Right lobe of liver (tissue), 4 donors: ENCODE data around the gene ZNF320.

Experiments
- POLR2A ChIP-seq: fragments of 450-650 bp; IDR thresholded peaks from one replicate; pipeline ENCODE4 v1.6.1; 2017; ENCODE audit warnings: antibody characterized with exemption, mild to moderate bottlenecking
- TF ChIP-seq, protein P1 (sequence below), 4 donors: fragments of 200-600 bp in 3 of 4; fragments of 450-650 bp in 1 of 4; IDR thresholded peaks; one replicate each; pipeline versions ENCODE4 v1.5.1 to v1.8.0; 2016 to 2022; ENCODE audit warnings: antibody characterized with exemption in 4 of 4, mild to moderate bottlenecking in 2 of 4
- donor health status: DM: no; HTN: no; CAD: no.
- donor health status: DM: no; HTN: no; CAD: no.
- donor health status: DM: no; HTN: yes; CAD: no.

DNA sequence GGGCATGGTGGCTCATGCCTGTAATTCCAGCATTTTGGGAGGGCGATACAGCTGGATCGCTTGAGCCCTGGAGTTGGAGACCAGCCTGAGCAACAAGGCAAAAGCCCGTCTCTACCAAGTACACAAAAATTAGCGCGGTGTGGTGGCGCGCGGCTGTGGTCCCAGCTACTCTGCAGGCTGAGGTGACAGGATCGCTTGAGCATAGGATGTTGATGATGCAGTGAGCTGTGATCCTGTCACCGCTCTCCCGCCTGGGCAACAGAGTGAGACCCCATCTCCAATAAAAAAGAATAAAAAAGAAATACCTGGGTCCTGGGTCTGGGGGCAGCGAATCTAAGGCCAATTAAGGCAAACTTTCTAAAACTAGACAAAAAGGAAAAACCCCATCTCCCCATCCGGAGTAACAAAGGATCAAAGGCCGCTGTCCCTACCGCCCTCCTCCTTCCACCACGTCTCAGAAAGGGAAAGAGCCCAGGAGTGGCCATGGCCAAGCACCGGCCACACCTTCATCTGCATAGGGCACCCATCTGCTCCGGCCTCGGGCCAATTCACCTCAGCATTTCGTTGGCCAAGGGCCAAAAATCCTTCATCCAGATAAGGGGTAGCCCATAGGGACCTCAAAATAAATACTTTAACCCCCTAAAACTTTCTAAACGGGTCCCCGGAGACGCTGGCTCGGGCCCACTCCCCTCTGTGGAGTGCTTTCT lies 851 bp downstream of the ZNF320 start:
- TF ChIP-seq, protein P1, sequence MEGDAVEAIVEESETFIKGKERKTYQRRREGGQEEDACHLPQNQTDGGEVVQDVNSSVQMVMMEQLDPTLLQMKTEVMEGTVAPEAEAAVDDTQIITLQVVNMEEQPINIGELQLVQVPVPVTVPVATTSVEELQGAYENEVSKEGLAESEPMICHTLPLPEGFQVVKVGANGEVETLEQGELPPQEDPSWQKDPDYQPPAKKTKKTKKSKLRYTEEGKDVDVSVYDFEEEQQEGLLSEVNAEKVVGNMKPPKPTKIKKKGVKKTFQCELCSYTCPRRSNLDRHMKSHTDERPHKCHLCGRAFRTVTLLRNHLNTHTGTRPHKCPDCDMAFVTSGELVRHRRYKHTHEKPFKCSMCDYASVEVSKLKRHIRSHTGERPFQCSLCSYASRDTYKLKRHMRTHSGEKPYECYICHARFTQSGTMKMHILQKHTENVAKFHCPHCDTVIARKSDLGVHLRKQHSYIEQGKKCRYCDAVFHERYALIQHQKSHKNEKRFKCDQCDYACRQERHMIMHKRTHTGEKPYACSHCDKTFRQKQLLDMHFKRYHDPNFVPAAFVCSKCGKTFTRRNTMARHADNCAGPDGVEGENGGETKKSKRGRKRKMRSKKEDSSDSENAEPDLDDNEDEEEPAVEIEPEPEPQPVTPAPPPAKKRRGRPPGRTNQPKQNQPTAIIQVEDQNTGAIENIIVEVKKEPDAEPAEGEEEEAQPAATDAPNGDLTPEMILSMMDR (IDR thresholded peaks at IDR 0.05): no peak
- TF ChIP-seq POLR2A: no peak
